Osteocyte (in vitro differentiated cells): ENCODE results near the gene ACAP1. TPM values are rescaled to one million over a fixed set of nuclear protein-coding genes. Genes with fewer than 3 reads are reported as not detected.

ENCODE experiments used
- DNase-seq: peaks from one replicate; pipeline ENCODE4 v3.0.0; 2021; ENCODE audit warnings: mixed read lengths; ENCODE audit not compliant: unreplicated experiment; ENCODE audit errors: extremely low spot score
- H3K27ac Mint-ChIP-seq: one replicate; pipeline ENCODE4 v1.8.0; 2021; ENCODE audit warnings: mild to moderate bottlenecking, mixed read lengths; ENCODE audit not compliant: unreplicated experiment
- H3K27me3 Mint-ChIP-seq: one replicate; pipeline ENCODE4 v1.8.0; 2021; ENCODE audit warnings: mixed read lengths; ENCODE audit not compliant: unreplicated experiment
- H3K36me3 Mint-ChIP-seq: one replicate; pipeline ENCODE4 v1.8.0; 2021; ENCODE audit warnings: mixed read lengths; ENCODE audit not compliant: unreplicated experiment
- H3K4me1 Mint-ChIP-seq: one replicate; pipeline ENCODE4 v1.8.0; 2021; ENCODE audit warnings: mixed read lengths; ENCODE audit not compliant: unreplicated experiment
- H3K4me3 Mint-ChIP-seq: one replicate; pipeline ENCODE4 v1.8.0; 2021; ENCODE audit warnings: mild to moderate bottlenecking, moderate library complexity, mixed read lengths; ENCODE audit not compliant: unreplicated experiment
- H3K9me3 Mint-ChIP-seq: one replicate; pipeline ENCODE4 v1.8.0; 2021; ENCODE audit warnings: mixed read lengths; ENCODE audit not compliant: unreplicated experiment
- CTCF ChIP-seq: fragments of 200-600 bp; sonication (generic); IDR thresholded peaks from 2 replicates; pipeline ENCODE4 v1.5.0; 2021; ENCODE audit warnings: antibody characterized with exemption, mild to moderate bottlenecking, moderate library complexity
- total RNA-seq: library from RNA; stranded (reverse); gene quantifications from 2 replicates; pipeline ENCODE4 v1.2.1, GENCODE V29; 2021

Gene ACAP1
- total RNA-seq, 1 donor from 2014 or later: 4.2 TPM

- DNase-seq: no peak
- Mint-ChIP-seq H3K4me1 (peaks cover 1% of the 10 kb centered on the region), H3K4me3 (no peak overlapping the region), H3K27me3 (no peaks in the 10 kb centered on the region), H3K9me3 (no peaks in the 10 kb centered on the region), H3K27ac (no peak overlapping the region), H3K36me3 (peaks cover 15% of the 10 kb centered on the region)
- TF ChIP-seq CTCF: no peak
Observed at GRCh38 chr17:7322520-7323194, 13.7 kb upstream of the ACAP1 start.

- H3K4me1 Mint-ChIP-seq: peaks cover 13% of the 10 kb centered on the region
- TF ChIP-seq CTCF: peak; percentile 78
- peaks cover 12% of the 10 kb centered on the region for H3K36me3 Mint-ChIP-seq
- DNase-seq: no peak
- H3K4me3 Mint-ChIP-seq: no peak overlapping the region
- no peak overlapping the region for H3K27ac Mint-ChIP-seq
- H3K27me3 Mint-ChIP-seq: no peaks in the 10 kb centered on the region
- no peaks in the 10 kb centered on the region for H3K9me3 Mint-ChIP-seq
Observed at GRCh38 chr17:7323731-7324437, 12.4 kb upstream of the ACAP1 start.

GRCh38 chr17:7324438-7324779 lies 11.9 kb upstream of the ACAP1 start:
- Mint-ChIP-seq H3K36me3 (peaks cover 12% of the 10 kb centered on the region), H3K4me1 (peaks cover 13% of the 10 kb centered on the region), H3K27me3 (no peaks in the 10 kb centered on the region), H3K4me3 (no peak overlapping the region), H3K9me3 (no peaks in the 10 kb centered on the region), H3K27ac (no peak overlapping the region)
- DNase-seq: no peak
- peak; percentile 10 for TF ChIP-seq CTCF

DNA sequence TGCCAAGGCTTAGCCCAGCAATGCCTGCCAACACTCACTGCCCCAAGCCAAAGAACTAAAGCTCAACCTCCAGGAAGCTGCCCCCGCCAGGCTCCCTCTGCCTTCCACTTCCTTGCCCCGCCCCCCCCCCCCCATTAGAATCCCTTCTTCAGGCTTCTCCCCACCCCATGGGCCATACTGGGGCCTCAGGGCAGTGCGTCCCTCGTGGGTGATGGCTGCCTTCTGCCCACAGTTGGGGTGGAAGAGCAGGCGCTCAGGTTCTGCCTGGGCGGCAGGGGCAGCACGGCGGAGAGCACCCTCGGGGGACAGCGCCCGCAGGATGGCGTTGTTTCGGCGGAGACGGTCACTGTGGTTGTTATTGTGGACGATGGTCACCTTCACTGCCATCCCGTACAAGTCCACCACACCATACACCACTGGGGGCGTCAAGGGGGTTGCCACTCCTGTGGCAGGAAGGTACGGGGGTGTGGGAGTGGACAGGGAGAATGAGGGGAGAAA lies 11.2 kb upstream of the ACAP1 start:
- peaks cover 12% of the 10 kb centered on the region for H3K36me3 Mint-ChIP-seq
- no peaks in the 10 kb centered on the region for H3K9me3 Mint-ChIP-seq
- no peaks in the 10 kb centered on the region for H3K27me3 Mint-ChIP-seq
- H3K4me3 Mint-ChIP-seq: no peak overlapping the region
- no peak for TF ChIP-seq CTCF
- DNase-seq: no peak
- H3K4me1 Mint-ChIP-seq: peaks cover 15% of the 10 kb centered on the region
- no peak overlapping the region for H3K27ac Mint-ChIP-seq

DNA sequence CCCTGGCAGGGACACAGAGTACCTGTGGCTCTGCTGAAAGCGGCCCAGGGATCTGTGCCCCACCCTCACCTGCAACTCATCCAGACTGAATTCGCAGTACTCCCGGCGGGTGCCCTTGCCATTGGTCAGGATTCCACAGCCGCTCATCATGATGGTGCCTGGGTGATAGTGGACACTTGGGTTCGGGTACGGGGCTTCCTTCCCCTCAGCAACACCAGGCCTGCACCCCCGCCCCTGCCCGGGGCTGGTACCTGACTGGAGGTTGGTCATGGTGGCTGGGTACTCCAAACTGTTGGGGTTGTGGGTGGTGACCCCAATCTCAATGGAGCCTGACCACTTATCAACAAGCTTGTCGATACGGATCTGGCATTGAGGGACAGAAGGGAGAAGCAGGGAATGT lies 10.1 kb upstream of the ACAP1 start:
- no peaks in the 10 kb centered on the region for H3K9me3 Mint-ChIP-seq
- H3K4me3 Mint-ChIP-seq: no peak overlapping the region
- no peaks in the 10 kb centered on the region for H3K27me3 Mint-ChIP-seq
- no peak for TF ChIP-seq CTCF
- no peak for DNase-seq
- peaks cover 9% of the 10 kb centered on the region for H3K36me3 Mint-ChIP-seq
- H3K4me1 Mint-ChIP-seq: peaks cover 15% of the 10 kb centered on the region
- H3K27ac Mint-ChIP-seq: no peak overlapping the region
